Spinal cord (tissue), 10 donors: ENCODE results near the gene AFAP1L2. TPM values are rescaled to one million over a fixed set of nuclear protein-coding genes. Genes with fewer than 3 reads are reported as not detected.

Source experiments
- DNase-seq, 6 donors: peaks; one replicate each; pipeline versions ENCODE4 v3.0.0 to v3.0.0-alpha.2; 2013 to 2015; ENCODE audit warnings: low spot score in 6 of 6, low read depth in 4 of 6
- H3K27ac ChIP-seq: one replicate; pipeline ENCODE4 v1.5.1; 2013; ENCODE audit warnings: low read depth, low read length, control low read depth
- H3K27me3 ChIP-seq: one replicate; pipeline ENCODE4 v1.6.1; 2013; ENCODE audit warnings: low read length; ENCODE audit not compliant: control insufficient read depth, insufficient read depth
- H3K36me3 ChIP-seq: one replicate; pipeline ENCODE4 v1.6.1; 2013; ENCODE audit warnings: low read length; ENCODE audit not compliant: control insufficient read depth, insufficient read depth
- H3K4me1 ChIP-seq: one replicate; pipeline ENCODE4 v1.6.1; 2013; ENCODE audit warnings: low read length; ENCODE audit not compliant: control insufficient read depth, insufficient read depth
- H3K4me3 ChIP-seq: one replicate; pipeline ENCODE4 v1.5.1; 2013; ENCODE audit warnings: low read depth, low read length, control low read depth
- H3K9me3 ChIP-seq: one replicate; pipeline ENCODE4 v1.6.1; 2013; ENCODE audit warnings: low read length; ENCODE audit not compliant: control insufficient read depth, insufficient read depth
- WGBS: methylation state at CpG from one replicate; pipeline ENCODE4 v1.1.5; 2013; ENCODE audit warnings: missing lambda C conversion rate; ENCODE audit not compliant: insufficient coverage; 5-methylcytosine and 5-hydroxymethylcytosine counted together
- polyA plus RNA-seq, 2 donors: library from polyadenylated mRNA; unstranded; fragments of 120-200 nt; gene quantifications; one replicate each; pipeline ENCODE4 v1.2.1, GENCODE V29; 2013; ENCODE audit not compliant: insufficient read length in 2 of 2
- total RNA-seq, 2 donors: library from RNA; depleted of rRNA in 1 of 2; stranded (reverse); fragments of 120-200 nt in 1 of 2; fragments of >200 nt in 1 of 2; gene quantifications; one replicate each; pipeline versions ENCODE4 v1.2.3 to v1.2.4, GENCODE V29; 2013 to 2014
- donor health status: healthy.

Gene AFAP1L2
- total and polyA plus RNA-seq, 4 donors, result 47.6 to 61.5 (median 54.9) TPM

- Histone ChIP-seq H3K4me1 (peaks cover 32% of the 10 kb centered on the region), H3K27ac (peak overlapping the region; percentile 22), H3K4me3 (no peak overlapping the region), H3K9me3 (no peaks in the 10 kb centered on the region), H3K36me3 (peaks cover 14% of the 10 kb centered on the region), H3K27me3 (no peaks in the 10 kb centered on the region)
- DNase-seq, result no peak
- 84% methylated on average over 10 of the region's 10 CpGs for WGBS
Measured at GRCh38 chr10:114310346-114310745, 94.0 kb downstream of the AFAP1L2 start.

DNA sequence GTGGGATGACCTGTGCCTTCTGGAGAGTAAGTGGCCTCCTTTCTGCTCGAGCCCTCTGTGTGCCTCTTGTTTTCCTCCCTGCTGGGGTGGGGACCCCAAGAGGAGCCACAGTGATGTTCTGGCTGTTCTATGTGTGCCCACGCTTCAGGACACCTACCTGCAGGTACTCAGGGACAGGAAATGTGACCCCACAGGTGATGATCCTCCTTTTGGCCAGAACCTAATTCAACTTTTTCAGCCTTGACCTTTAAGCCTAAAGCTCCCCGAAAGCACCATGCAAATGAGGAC lies 95.0 kb downstream of the AFAP1L2 start:
- H3K4me3 ChIP-seq, result no peak overlapping the region
- no peak for DNase-seq
- peaks cover 13% of the 10 kb centered on the region for H3K36me3 ChIP-seq
- H3K4me1 ChIP-seq, result peaks cover 42% of the 10 kb centered on the region
- no peak overlapping the region for H3K27ac ChIP-seq
- H3K9me3 ChIP-seq, result no peaks in the 10 kb centered on the region
- no peaks in the 10 kb centered on the region for H3K27me3 ChIP-seq
- WGBS, result 71% methylated on average over 2 of the region's 3 CpGs

GRCh38 chr10:114308531-114309363 lies 95.6 kb downstream of the AFAP1L2 start:
- peak in 2 of 6 donors; percentile 20 to 30 for DNase-seq
- WGBS, result 47% methylated on average over 8 of the region's 9 CpGs
- peaks cover 45% of the 10 kb centered on the region for H3K4me1 ChIP-seq
- H3K4me3 ChIP-seq, result no peak overlapping the region
- H3K36me3 ChIP-seq, result peaks cover 11% of the 10 kb centered on the region
- no peaks in the 10 kb centered on the region for H3K27me3 ChIP-seq
- H3K27ac ChIP-seq, result no peak overlapping the region
- H3K9me3 ChIP-seq, result no peaks in the 10 kb centered on the region

GRCh38 chr10:114307731-114308130 lies 96.6 kb downstream of the AFAP1L2 start:
- Histone ChIP-seq H3K9me3 (no peaks in the 10 kb centered on the region), H3K4me1 (peaks cover 48% of the 10 kb centered on the region), H3K27me3 (no peaks in the 10 kb centered on the region), H3K27ac (no peak overlapping the region), H3K36me3 (peaks cover 6% of the 10 kb centered on the region), H3K4me3 (no peak overlapping the region)
- DNase-seq, result peak in 1 of 6 donors; percentile 14
- WGBS, result 78% methylated on average over 10 of the region's 10 CpGs

DNA sequence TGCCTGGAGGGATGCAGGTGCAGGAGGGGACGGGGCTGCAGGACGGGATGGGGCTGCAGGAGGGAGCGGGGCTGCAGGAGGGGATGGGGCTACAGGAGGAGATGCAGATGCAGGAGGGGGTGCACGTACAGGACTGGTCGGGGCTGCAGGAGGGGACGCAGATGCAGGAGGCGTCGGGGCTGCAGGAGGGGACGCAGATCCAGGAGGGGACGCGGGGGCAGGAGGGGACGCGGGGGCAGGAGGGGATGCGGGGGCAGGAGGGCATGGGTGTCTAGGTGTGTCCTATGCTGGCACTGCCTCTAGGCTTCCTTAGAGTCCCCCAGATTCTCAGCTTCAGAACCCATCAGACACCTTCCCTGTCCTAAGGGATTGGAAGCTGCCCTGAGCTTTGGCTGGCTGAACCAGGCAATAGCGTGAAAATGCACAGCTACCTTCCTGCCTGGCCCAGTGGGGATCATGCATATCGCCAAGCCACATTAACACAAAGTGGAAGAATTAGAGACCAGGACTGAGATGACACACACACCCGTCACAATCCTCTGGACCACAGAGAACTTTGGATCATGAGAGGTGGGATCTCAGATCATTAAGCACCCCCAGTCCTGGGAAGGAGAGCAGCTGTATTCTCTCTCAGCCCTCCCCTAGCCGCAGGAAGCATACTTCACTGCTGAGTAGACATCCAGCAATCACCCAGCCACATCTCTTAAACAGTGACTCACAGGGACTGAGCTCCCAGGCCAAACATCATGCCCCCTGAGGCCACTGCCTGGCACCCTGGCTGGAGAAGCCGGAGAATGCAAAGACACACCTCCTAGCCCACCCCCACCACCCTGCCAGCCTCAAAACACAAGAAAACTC lies 98.0 kb downstream of the AFAP1L2 start:
- WGBS, result 83% methylated on average over 6 of the region's 19 CpGs
- H3K36me3 ChIP-seq, result peaks cover 13% of the 10 kb centered on the region

DNA sequence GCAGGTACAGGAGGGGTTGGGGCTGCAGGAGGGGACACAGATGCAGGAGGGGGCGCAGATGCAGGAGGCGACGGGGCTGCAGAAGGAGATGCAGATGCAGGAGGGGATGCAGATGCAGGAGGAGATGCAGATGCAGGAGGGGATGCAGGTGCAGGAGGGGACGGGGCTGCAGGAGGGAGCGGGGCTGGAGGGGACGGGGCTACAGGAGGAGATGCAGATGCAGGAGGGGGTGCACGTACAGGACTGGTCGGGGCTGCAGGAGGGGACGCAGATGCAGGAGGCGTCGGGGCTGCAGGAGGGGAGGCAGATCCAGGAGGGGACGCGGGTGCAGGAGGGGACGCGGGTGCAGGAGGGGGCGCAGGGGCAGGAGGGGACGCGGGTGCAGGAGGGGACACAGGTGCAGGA lies 98.8 kb downstream of the AFAP1L2 start:
- peak overlapping the region; percentile 50 for H3K4me3 ChIP-seq
- DNase-seq, result no peak
- 79% methylated on average over 18 of the region's 18 CpGs for WGBS
- H3K4me1 ChIP-seq, result peaks cover 56% of the 10 kb centered on the region
- H3K36me3 ChIP-seq, result peaks cover 18% of the 10 kb centered on the region
- no peak overlapping the region for H3K27ac ChIP-seq
- H3K27me3 ChIP-seq, result no peaks in the 10 kb centered on the region
- no peaks in the 10 kb centered on the region for H3K9me3 ChIP-seq

More for the DNA sequence above, 98.0 kb downstream of the AFAP1L2 start:
- H3K27me3 ChIP-seq, result no peaks in the 10 kb centered on the region
- no peak for DNase-seq
- no peaks in the 10 kb centered on the region for H3K9me3 ChIP-seq
- H3K4me1 ChIP-seq, result peaks cover 58% of the 10 kb centered on the region
- H3K27ac ChIP-seq, result no peak overlapping the region
- H3K4me3 ChIP-seq, result no peak overlapping the region

- peaks cover 21% of the 10 kb centered on the region for H3K36me3 ChIP-seq
- 6% methylated on average over 31 of the region's 41 CpGs for WGBS
- peak overlapping the region; percentile 82 for H3K27ac ChIP-seq
- no peaks in the 10 kb centered on the region for H3K27me3 ChIP-seq
- peaks cover 51% of the 10 kb centered on the region for H3K4me1 ChIP-seq
- H3K4me3 ChIP-seq, result peak overlapping the region; percentile 50
- H3K9me3 ChIP-seq, result no peaks in the 10 kb centered on the region
- DNase-seq, result peak in 5 of 6 donors; percentile 19 to 96 (median 66)
Measured at GRCh38 chr10:114304571-114305421, 99.5 kb downstream of the AFAP1L2 start.

DNA sequence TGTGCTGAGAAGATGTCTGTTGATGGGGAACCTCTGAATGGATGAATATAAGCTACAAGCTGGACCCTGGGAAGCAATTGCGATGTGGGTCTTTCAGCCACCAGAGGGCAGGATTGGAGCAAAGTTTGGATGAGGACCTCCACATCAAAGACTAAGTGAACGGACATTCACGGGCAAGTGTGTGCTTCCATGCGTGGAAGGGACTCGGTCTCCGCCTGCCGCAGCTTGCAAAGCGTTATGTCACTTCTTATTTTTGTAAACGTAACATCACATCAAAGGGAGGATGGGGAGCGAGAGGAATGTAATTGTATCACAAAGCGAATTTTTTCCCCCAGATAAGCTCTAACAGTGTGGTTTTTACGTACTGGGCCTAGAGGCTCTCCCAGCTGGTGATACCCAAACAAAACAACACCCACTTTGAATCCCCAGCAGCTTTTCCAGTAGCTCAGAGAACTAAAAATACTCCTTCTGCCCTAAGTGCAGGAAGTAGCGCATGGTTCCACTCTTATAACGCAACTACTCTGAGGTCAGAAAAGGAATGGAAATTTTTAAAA lies 100.2 kb downstream of the AFAP1L2 start:
- Histone ChIP-seq H3K9me3 (no peaks in the 10 kb centered on the region), H3K27ac (peak overlapping the region; percentile 82), H3K4me3 (peak overlapping the region; percentile 50), H3K4me1 (peaks cover 46% of the 10 kb centered on the region), H3K36me3 (peaks cover 25% of the 10 kb centered on the region), H3K27me3 (no peaks in the 10 kb centered on the region)
- DNase-seq, result peak; percentile 83 to 98 (median 88)
- 0% methylated on average over 1 of the region's 14 CpGs for WGBS

GRCh38 chr10:114303556-114303955 lies 100.7 kb downstream of the AFAP1L2 start:
- WGBS, result 80% methylated on average over 8 of the region's 10 CpGs
- Histone ChIP-seq H3K27me3 (no peaks in the 10 kb centered on the region), H3K4me3 (peak overlapping the region; percentile 50), H3K4me1 (peaks cover 40% of the 10 kb centered on the region), H3K9me3 (no peaks in the 10 kb centered on the region), H3K36me3 (peaks cover 26% of the 10 kb centered on the region), H3K27ac (peak overlapping the region; percentile 82)
- DNase-seq, result no peak
